Fibroblast of peridontal ligament (primary cell): ENCODE measurements around the gene DDX3X.

Source experiments
- DNase-seq: peaks from one replicate; pipeline ENCODE4 v3.0.0-alpha.2; 2010; ENCODE audit errors: extremely low read depth

DDX3X gene

DNA sequence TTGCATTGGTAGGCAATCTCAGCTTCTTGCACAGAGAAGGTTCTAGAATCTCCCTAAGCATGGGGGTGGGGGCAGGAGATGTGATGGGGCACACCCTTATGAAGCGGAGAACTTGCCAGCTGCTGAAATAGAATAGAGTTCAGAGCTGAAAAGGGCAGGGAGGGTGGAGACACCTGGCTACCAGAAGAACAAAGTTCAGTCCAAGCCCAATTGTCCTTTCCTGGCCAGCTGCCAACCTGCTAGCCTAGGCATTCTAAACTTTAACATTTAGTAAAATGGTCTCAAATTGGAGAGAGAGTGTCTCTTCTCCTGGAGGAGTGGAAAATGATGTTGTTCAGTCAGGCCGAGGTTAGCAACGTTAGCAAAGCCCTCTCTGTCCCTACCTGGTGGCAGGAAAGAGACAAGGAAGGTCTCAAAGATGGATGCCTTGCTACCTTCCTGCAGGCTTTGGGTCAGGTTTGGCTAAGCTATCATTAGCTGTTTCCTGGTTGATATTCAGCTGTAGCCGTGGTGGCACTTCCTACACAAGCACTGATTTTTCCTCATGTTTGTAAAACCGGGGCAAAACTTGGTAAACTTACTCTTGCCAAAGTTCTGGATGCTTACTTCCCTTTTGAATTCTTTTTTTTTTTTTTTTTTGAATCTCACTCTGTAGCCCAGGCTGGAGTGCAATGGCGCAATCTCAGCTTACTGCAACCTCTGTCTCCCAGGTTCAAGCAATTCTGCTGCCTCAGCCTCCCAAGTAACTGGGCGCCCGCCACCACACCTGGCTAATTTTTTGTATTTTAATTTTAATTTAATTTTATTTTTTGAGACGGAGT lies 78.5 kb downstream of the DDX3X start:
- DNase-seq: no peak
